ENCODE data around the gene PEDS1.
A peak's percentile ranks its signal among the peaks of the same experiment; 100 is the strongest.
"Not testable (repeated sequence)": the region's sequence is repeated elsewhere in the genome, so short reads cannot be mapped to it uniquely, and the experiment has no call there.

The PEDS1 gene

GRCh38 chr20:50163570-50164317 lies 10.2 kb upstream of the PEDS1 start:
- peak; percentile 54 for DNase-seq (ENCODE audit: low spot score)

- DNase-seq (ENCODE audit: low spot score), result not testable (repeated sequence)
Observed at GRCh38 chr20:50161494-50161893, 8.0 kb upstream of the PEDS1 start.

GRCh38 chr20:50153153-50153499 lies 397 bp downstream of the PEDS1 start:
- no peak for DNase-seq (ENCODE audit: low spot score)

- DNase-seq (ENCODE audit: low spot score), result no peak
Observed at GRCh38 chr20:50152394-50153152, 950 bp downstream of the PEDS1 start.

- no peak for DNase-seq (ENCODE audit: low spot score)
Observed at GRCh38 chr20:50151034-50151743, 2.3 kb downstream of the PEDS1 start.

- DNase-seq (ENCODE audit: low spot score), result no peak
Observed at GRCh38 chr20:50149481-50150254, 3.9 kb downstream of the PEDS1 start.

- no peak for DNase-seq (ENCODE audit: low spot score)
Observed at GRCh38 chr20:50146732-50147662, 6.5 kb downstream of the PEDS1 start.

GRCh38 chr20:50146214-50146613 lies 7.3 kb downstream of the PEDS1 start:
- DNase-seq (ENCODE audit: low spot score), result no peak

- DNase-seq (ENCODE audit: low spot score), result no peak
Observed at GRCh38 chr20:50145566-50145965, 8.0 kb downstream of the PEDS1 start.

- peak; percentile 90 for DNase-seq (ENCODE audit: low spot score)
Observed at GRCh38 chr20:50144362-50144761, 9.2 kb downstream of the PEDS1 start.

GRCh38 chr20:50142812-50143211 lies 10.7 kb downstream of the PEDS1 start:
- DNase-seq (ENCODE audit: low spot score), result no peak

GRCh38 chr20:50141811-50142561 lies 11.5 kb downstream of the PEDS1 start:
- no peak for DNase-seq (ENCODE audit: low spot score)

- no peak for DNase-seq (ENCODE audit: low spot score)
Observed at GRCh38 chr20:50141018-50141675, 12.4 kb downstream of the PEDS1 start.

GRCh38 chr20:50140339-50140859 lies 13.1 kb downstream of the PEDS1 start:
- DNase-seq (ENCODE audit: low spot score), result no peak

- no peak for DNase-seq (ENCODE audit: low spot score)
Observed at GRCh38 chr20:50138479-50139393, 14.8 kb downstream of the PEDS1 start.

- no peak for DNase-seq (ENCODE audit: low spot score)
Observed at GRCh38 chr20:50138120-50138478, 15.4 kb downstream of the PEDS1 start.

GRCh38 chr20:50137702-50138101 lies 15.8 kb downstream of the PEDS1 start:
- not testable (repeated sequence) for DNase-seq (ENCODE audit: low spot score)

GRCh38 chr20:50136822-50137599 lies 16.5 kb downstream of the PEDS1 start:
- no peak for DNase-seq (ENCODE audit: low spot score)
